HG03103 (cell line): Measurements from ENCODE around the gene RAB40A.
A peak's percentile ranks its signal among the peaks of the same experiment; 100 is the strongest.

Experiments used
- ATAC-seq: cut with Tn5 transposase; IDR thresholded peaks from one replicate; pipeline ENCODE4 v1.9.1; 2021; ENCODE audit warnings: low read depth; ENCODE audit not compliant: unreplicated experiment

Gene RAB40A

GRCh38 chrX:103519389-103519788 lies at the start of gene RAB40A:
RAB40A (minus strand) TSS chrX:103519489; CDS start chrX:103500756, 18,733 bp downstream.
- ATAC-seq: no peak

GRCh38 chrX:103565752-103566151 lies 46.5 kb upstream of the RAB40A start:
- ATAC-seq: no peak

- no peak for ATAC-seq
Observed at GRCh38 chrX:103565197-103565596, 45.9 kb upstream of the RAB40A start.

- ATAC-seq: no peak
Observed at GRCh38 chrX:103562801-103563200, 43.5 kb upstream of the RAB40A start.

GRCh38 chrX:103560256-103560655 lies 41.0 kb upstream of the RAB40A start:
- ATAC-seq: no peak

- ATAC-seq: no peak
Observed at GRCh38 chrX:103556963-103557612, 37.8 kb upstream of the RAB40A start.

- peak; percentile 96 for ATAC-seq
Observed at GRCh38 chrX:103554687-103555424, 35.6 kb upstream of the RAB40A start.

- ATAC-seq: no peak
Observed at GRCh38 chrX:103552236-103552635, 32.9 kb upstream of the RAB40A start.

- no peak for ATAC-seq
Observed at GRCh38 chrX:103550415-103551051, 31.2 kb upstream of the RAB40A start.

GRCh38 chrX:103549916-103550315 lies 30.6 kb upstream of the RAB40A start:
- ATAC-seq: no peak

GRCh38 chrX:103540145-103540544 lies 20.9 kb upstream of the RAB40A start:
- ATAC-seq: no peak

- no peak for ATAC-seq
Observed at GRCh38 chrX:103539695-103540094, 20.4 kb upstream of the RAB40A start.

GRCh38 chrX:103538728-103539127 lies 19.4 kb upstream of the RAB40A start:
- ATAC-seq: no peak

- ATAC-seq: no peak
Observed at GRCh38 chrX:103537871-103538387, 18.6 kb upstream of the RAB40A start.

- ATAC-seq: no peak
Observed at GRCh38 chrX:103536732-103537131, 17.4 kb upstream of the RAB40A start.

- ATAC-seq: no peak
Observed at GRCh38 chrX:103536071-103536470, 16.8 kb upstream of the RAB40A start.

GRCh38 chrX:103535206-103535605 lies 15.9 kb upstream of the RAB40A start:
- no peak for ATAC-seq

- no peak for ATAC-seq
Observed at GRCh38 chrX:103533511-103534216, 14.4 kb upstream of the RAB40A start.

- no peak for ATAC-seq
Observed at GRCh38 chrX:103531002-103531401, 11.7 kb upstream of the RAB40A start.

GRCh38 chrX:103530545-103530944 lies 11.3 kb upstream of the RAB40A start:
- ATAC-seq: no peak

- no peak for ATAC-seq
Observed at GRCh38 chrX:103529550-103529949, 10.3 kb upstream of the RAB40A start.
